HuH-7 (cell line): Measurements from ENCODE around the gene OXLD1.

Experiments
- DNase-seq: peaks from one replicate; pipeline ENCODE4 v3.0.0; 2011; ENCODE audit warnings: low spot score

OXLD1 gene

DNA sequence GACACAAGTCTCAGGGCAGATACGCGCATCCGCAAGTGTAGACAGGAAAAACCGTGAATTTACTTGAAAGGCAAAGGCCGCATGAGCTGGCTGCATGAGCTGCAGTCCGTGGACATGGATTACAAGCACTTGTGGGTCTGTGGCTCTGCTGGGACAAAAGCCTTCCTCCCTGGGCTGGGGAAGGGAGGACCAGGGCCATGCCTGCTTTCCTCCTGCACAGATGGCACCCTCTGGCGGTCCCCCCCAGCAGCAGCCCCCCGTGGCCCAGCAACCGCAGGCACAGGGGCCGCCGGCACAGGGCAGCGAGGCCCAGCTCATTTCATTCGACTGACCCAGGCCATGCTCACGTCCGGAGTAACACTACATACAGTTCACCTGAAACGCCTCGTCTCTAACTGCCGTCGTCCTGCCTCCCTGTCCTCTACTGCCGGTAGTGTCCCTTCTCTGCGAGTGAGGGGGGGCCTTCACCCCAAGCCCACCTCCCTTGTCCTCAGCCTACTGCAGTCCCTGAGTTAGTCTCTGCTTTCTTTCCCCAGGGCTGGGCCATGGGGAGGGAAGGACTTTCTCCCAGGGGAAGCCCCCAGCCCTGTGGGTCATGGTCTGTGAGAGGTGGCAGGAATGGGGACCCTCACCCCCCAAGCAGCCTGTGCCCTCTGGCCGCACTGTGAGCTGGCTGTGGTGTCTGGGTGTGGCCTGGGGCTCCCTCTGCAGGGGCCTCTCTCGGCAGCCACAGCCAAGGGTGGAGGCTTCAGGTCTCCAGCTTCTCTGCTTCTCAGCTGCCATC, 35.1 kb upstream of the OXLD1 start:
- DNase-seq, result peak; percentile 66

- no peak for DNase-seq
Measured at GRCh38 chr17:81700353-81701287, 34.2 kb upstream of the OXLD1 start.

GRCh38 chr17:81697261-81698044, 31.0 kb upstream of the OXLD1 start:
- DNase-seq, result no peak

- no peak for DNase-seq
Measured at GRCh38 chr17:81696218-81696941, 30.0 kb upstream of the OXLD1 start.

GRCh38 chr17:81695801-81696200, 29.4 kb upstream of the OXLD1 start:
- no peak for DNase-seq

- no peak for DNase-seq
Measured at GRCh38 chr17:81695211-81695610, 28.8 kb upstream of the OXLD1 start.

GRCh38 chr17:81694810-81695209, 28.4 kb upstream of the OXLD1 start:
- DNase-seq, result no peak

DNA sequence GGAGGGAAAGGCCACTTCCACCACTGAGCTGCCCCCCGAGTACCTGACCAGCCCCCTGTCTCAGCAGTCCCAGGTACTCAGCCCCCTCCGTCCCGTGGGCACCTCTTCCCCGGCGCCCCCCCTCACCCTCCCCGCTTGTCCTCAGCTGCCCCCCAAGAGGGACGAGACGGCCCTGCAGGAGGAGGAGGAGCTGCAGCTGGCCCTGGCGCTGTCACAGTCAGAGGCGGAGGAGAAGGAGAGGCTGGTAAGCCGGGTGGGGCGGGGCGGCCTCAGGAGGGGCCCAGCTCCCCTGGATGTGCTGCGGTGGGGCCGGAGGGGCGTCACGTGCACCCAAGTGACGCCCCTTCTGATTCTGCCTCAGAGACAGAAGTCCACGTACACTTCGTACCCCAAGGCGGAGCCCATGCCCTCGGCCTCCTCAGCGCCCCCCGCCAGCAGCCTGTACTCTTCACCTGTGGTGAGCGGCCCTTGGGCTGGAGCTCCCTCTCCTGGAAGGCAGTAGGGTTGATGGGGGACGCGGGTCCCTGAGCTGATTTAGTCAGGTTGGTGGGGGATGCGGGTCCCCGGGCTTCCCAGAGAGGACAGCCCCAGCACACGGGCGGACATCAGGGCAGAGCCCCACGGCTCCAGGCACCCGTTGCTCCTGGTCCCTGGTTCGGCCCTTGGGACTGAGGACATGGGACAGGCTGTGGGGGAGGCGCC, 27.3 kb upstream of the OXLD1 start:
- DNase-seq, result no peak

- DNase-seq, result no peak
Measured at GRCh38 chr17:81691608-81692007, 25.2 kb upstream of the OXLD1 start.

DNA sequence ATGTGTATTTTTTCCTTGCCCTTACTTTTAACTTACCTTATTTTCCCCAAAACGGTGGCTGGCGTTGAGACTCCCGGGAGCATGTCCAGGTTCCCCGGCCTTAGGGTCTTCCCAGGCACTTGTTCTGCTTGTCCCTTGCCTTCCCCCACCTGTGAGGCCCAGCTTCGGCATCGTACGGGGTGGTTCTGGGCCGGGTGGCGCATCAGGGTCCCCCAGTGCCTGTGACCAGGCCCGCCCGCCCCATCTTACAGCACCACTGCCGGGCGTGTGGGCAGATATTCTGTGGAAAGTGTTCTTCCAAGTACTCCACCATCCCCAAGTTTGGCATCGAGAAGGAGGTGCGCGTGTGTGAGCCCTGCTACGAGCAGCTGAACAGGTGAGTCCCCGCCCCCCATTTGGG, 24.8 kb upstream of the OXLD1 start:
- DNase-seq, result no peak

DNA sequence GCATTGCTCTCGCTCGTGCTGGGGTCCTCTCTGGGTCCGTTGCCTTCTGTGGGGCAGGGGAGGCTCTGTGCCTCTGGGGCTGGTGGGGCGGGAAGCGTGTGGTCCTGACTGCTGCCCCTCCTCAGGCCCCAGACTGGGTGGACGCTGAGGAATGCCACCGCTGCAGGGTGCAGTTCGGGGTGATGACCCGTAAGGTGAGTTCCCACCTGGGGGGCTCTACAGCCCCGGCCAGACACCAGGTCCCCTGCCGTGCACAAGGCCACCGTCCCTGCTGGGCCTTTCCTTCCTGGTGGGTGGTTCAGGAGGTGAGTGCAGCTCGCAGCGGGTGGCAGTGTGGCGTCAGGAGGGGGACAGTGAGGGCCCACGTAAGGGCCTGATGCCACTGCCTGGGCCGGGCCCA, 24.1 kb upstream of the OXLD1 start:
- no peak for DNase-seq

- DNase-seq, result no peak
Measured at GRCh38 chr17:81690066-81690465, 23.7 kb upstream of the OXLD1 start.

GRCh38 chr17:81688616-81689015, 22.2 kb upstream of the OXLD1 start:
- no peak for DNase-seq

DNA sequence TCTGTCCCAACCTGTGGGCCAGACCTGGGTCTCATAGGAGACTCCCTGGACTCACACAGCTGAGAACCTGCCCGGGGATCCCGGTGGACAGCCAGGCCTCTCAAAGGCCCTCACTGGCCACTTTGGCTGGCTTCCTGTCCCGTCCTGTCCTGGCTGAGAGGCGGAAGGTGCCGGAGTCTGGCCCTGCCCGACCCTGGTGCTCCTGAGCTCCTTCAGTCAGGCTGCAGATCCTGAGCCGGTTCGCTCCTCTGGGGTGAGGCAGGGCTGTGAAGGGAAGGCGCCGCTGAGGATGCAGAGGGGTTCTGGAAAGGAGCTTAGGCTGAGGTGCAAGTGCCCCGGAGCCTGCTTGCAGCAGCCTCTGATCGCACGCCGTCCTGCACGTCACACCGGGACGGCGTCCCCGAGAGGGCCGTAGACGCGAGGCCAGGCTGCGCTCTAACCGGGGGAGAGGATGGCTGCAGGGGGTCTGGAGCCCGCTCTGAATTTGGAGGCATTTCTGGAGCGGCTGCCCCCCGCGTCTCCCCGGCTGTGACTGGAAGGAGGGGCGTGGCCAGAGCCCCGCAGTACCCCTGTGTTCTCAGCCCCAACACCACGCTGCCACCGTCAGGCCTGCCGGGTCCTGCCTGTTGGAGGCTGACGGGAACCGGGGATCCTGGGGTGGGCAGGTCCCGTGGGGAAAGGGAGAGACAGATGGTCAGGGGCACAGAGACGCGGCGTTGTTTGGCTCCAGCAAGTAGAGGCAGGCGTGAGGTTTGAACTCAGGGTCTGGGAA, 21.6 kb upstream of the OXLD1 start:
- DNase-seq, result no peak

DNA sequence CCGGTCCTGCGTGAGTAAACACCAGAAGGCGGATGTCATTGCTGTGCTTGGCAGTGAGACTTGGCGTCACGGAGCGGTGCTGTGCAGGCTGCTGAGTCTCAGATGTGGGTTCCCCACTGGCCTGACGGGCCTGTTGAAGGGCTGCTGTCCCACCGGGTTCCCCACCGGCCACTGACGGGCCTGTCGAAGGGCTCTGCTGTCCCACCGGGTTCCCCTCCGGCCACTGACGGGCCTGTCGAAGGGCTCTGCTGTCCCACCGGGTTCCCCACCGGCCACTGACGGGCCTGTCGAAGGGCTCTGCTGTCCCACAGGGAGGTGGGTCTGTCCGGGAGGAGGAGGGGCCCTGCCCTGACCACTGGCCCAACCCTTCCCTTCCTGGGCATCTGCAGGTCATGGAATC, 20.2 kb upstream of the OXLD1 start:
- DNase-seq, result no peak

DNA sequence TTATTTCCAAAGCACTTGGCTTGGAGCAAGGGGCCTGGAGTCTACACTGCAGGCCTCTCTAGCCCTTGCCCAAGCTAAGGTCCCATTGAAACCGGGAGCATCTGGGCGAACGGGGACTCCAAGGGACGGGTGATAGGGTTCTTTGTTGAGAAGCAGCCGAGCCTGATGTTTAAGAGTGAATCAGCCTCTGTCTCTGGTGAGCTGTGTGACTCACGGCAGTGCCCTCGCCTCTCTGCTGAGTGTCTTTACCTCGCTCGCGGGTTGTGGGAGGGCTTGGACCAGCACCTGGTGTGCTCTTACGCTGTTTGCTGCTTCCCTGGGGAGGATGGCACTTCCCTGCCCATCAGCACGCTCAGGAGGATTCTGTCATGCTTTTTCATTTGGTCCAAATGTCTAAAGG, 18.7 kb upstream of the OXLD1 start:
- DNase-seq, result no peak

- no peak for DNase-seq
Measured at GRCh38 chr17:81684442-81684911, 18.1 kb upstream of the OXLD1 start.

DNA sequence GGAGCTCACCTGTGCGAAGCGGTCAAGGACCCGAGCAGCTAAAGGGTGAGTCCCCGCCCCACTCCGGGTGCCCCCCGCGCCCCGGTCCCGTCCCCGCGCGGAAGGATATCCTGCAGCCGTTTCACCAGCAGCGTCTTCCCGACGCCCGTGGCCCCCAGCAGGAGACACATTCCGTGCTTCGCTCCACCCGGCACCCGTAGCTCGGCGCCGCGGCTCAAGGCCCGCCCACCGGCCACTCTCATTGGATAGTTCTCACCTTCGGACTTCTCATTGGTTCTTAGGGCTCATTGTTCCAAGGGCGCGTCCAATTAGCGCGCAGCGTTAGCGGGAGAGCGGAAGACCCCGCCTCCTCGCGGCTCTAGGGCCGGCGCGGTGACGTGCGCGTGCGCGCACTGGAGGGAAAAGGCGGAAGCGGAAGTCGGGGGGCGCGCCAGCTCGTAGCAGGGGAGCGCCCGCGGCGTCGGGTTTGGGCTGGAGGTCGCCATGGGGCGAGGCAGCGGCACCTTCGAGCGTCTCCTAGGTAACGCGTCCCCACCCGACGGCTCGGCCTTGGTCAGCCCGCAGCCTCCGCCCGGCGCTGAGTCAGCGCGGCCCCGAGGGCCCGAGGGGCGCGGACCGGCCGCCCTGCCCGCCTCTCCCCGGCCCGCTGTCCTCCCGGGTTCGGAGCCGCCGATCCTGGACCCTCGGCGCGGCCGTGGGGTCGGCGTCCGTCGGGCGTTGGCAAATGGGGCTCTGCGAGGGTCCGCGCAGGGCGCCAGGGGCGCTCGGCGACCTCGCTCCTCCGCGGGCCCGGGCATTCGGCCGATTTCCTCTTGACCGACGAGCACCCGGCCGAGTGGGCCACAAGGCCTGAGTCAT, 17.4 kb upstream of the OXLD1 start, which contains the start of the genes ARL16 and HGS:
Gene ARL16 (minus strand): TSS at position 214 of the 858 bp plus-strand sequence. CDS start 44 bp downstream, at position 170.
Gene HGS (plus strand): TSS at position 428 of the 858 bp plus-strand sequence. CDS start 56 bp downstream, at position 484.
- peak; percentile 100 for DNase-seq

GRCh38 chr17:81683208-81683583, 16.8 kb upstream of the OXLD1 start:
- DNase-seq, result no peak
